ENCODE measurements around the gene SMIM7.
"Not testable (repeated sequence)": the region's sequence is repeated elsewhere in the genome, so short reads cannot be mapped to it uniquely, and the experiment has no call there.

Gene SMIM7

DNA sequence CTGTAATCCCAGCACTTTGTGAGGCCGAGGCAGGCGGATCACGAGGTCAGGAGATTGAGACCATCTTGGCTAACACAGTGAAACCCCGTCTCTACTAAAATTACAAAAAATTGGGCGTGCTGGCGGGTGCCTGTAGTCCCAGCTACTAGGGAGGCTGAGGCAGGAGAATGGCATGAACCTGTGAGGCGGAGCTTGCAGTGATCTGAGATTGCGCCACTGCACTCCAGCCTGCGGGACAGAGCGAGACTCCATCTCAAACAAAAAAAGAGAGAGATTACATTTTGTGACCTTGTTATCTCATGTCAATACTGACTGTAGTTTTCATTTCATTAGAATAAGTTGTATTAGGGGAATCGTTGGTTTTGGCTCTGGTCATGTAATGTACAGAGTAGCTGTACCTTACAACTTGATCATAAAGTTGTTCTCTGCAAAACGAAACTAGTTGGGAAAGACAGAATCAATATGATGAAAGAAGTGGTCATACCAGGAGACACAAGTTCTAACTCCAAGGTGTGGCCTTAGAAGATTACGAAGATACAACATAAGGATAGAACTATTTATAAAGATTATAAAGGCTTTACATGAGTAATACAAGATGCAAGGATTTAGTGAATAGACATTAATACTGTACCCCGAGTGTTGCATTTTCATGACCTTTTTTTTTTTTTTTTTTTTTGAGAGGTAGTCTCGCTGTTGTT, 16.3 kb upstream of the SMIM7 start:
- DNase-seq = no peak
- Histone ChIP-seq H3K27me3 (replicated peaks; ENCODE audit: insufficient read depth, low read length) (no peaks in the 10 kb centered on the region), H3K27ac (ENCODE audit: low read length) (no peak overlapping the region), H3K36me3 (replicated peaks; ENCODE audit: insufficient read depth, low read length) (no peaks in the 10 kb centered on the region), H4K20me1 (ENCODE audit: insufficient read depth, low read length) (no peaks in the 10 kb centered on the region), H3K4me3 (ENCODE audit: low read length) (no peak overlapping the region), H3K4me2 (ENCODE audit: low read depth, low read length) (no peak overlapping the region), H2AFZ (ENCODE audit: low read length) (no peak overlapping the region), H3K9ac (ENCODE audit: low read length) (no peak overlapping the region), H3F3A (ENCODE audit: insufficient read depth, low read length) (no peaks in the 10 kb centered on the region), H3K4me1 (ENCODE audit: low read length) (no peaks in the 10 kb centered on the region), H3K9me2 (replicated peaks; ENCODE audit: insufficient read depth, low read length) (no peaks in the 10 kb centered on the region), H3K9me3 (replicated peaks; ENCODE audit: insufficient read depth, low read length) (no peaks in the 10 kb centered on the region), H3K79me2 (ENCODE audit: low read length) (peaks cover 12% of the 10 kb centered on the region; the same call in 1 of the 2 replicates)
- TF ChIP-seq EZH2 (optimal IDR thresholded peaks at IDR 0.05; ENCODE audit: low read depth, low read length) = no peak
- TF ChIP-seq EZH2phosphoT487 (IDR thresholded peaks at IDR 0.05; ENCODE audit: low read length) = no peak
- TF ChIP-seq, protein P1, sequence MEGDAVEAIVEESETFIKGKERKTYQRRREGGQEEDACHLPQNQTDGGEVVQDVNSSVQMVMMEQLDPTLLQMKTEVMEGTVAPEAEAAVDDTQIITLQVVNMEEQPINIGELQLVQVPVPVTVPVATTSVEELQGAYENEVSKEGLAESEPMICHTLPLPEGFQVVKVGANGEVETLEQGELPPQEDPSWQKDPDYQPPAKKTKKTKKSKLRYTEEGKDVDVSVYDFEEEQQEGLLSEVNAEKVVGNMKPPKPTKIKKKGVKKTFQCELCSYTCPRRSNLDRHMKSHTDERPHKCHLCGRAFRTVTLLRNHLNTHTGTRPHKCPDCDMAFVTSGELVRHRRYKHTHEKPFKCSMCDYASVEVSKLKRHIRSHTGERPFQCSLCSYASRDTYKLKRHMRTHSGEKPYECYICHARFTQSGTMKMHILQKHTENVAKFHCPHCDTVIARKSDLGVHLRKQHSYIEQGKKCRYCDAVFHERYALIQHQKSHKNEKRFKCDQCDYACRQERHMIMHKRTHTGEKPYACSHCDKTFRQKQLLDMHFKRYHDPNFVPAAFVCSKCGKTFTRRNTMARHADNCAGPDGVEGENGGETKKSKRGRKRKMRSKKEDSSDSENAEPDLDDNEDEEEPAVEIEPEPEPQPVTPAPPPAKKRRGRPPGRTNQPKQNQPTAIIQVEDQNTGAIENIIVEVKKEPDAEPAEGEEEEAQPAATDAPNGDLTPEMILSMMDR (IDR thresholded peaks at IDR 0.05; ENCODE audit: low read length) = no peak

DNA sequence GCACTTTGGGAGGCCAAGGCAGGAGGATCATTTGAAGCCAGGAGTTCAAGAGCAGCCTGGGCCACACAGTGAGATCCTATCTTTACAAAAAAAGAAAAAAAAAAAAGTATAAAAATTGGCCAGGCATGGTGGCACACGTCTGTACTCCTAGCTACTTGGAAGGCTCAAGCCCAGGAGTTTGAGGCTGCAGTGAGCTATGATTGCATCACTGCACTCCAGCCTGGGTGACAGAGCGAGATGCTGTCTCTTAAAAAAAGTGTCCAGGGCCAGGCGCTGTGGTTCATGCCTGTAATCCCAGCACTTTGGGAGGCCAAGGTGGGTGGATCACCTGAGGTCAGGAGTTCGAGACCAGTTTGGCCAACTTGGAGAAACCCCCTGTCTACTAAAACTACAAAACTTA, 13.9 kb upstream of the SMIM7 start:
- H3K4me3 ChIP-seq (ENCODE audit: low read length); H4K20me1 ChIP-seq (ENCODE audit: insufficient read depth, low read length); H3K9ac ChIP-seq (ENCODE audit: low read length); H3K9me3 ChIP-seq (replicated peaks; ENCODE audit: insufficient read depth, low read length); H2AFZ ChIP-seq (ENCODE audit: low read length); H3K36me3 ChIP-seq (replicated peaks; ENCODE audit: insufficient read depth, low read length); H3K27ac ChIP-seq (ENCODE audit: low read length); H3K4me2 ChIP-seq (ENCODE audit: low read depth, low read length); H3K9me2 ChIP-seq (replicated peaks; ENCODE audit: insufficient read depth, low read length); DNase-seq; H3K4me1 ChIP-seq (ENCODE audit: low read length); H3K27me3 ChIP-seq (replicated peaks; ENCODE audit: insufficient read depth, low read length); H3F3A ChIP-seq (ENCODE audit: insufficient read depth, low read length): not testable (repeated sequence)
- H3K79me2 ChIP-seq (ENCODE audit: low read length) = peaks cover 16% of the 10 kb centered on the region; the same call in 1 of the 2 replicates

DNA sequence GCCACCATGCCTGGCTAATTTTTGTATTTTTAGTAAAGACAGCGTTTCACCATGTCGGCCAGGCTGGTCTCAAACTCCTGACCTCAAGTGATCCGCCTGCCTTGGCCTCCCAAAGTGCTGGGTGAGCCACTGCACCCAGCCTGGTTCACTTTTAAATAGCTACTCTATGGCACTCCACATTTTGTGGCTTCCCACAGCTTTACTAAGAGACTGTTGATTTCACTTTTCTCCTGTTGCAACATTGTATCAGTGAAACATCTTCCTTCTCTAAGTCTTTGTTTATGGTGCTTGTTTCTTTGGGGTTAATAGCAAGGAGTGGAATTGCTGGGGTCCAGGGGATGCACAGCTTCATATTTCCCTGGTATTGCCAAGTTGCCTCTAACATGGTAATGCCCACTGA, 13.3 kb upstream of the SMIM7 start:
- Histone ChIP-seq H3K4me3 (ENCODE audit: low read length) (no peak overlapping the region), H2AFZ (ENCODE audit: low read length) (no peak overlapping the region), H3K9me2 (replicated peaks; ENCODE audit: insufficient read depth, low read length) (no peaks in the 10 kb centered on the region), H3K4me1 (ENCODE audit: low read length) (no peaks in the 10 kb centered on the region), H3K9me3 (replicated peaks; ENCODE audit: insufficient read depth, low read length) (no peaks in the 10 kb centered on the region), H3K9ac (ENCODE audit: low read length) (no peak overlapping the region), H3F3A (ENCODE audit: insufficient read depth, low read length) (no peaks in the 10 kb centered on the region), H3K79me2 (ENCODE audit: low read length) (peaks cover 16% of the 10 kb centered on the region; the same call in 1 of the 2 replicates), H3K27me3 (replicated peaks; ENCODE audit: insufficient read depth, low read length) (no peaks in the 10 kb centered on the region), H3K27ac (ENCODE audit: low read length) (no peak overlapping the region), H3K36me3 (replicated peaks; ENCODE audit: insufficient read depth, low read length) (no peaks in the 10 kb centered on the region), H4K20me1 (ENCODE audit: insufficient read depth, low read length) (no peaks in the 10 kb centered on the region), H3K4me2 (ENCODE audit: low read depth, low read length) (no peak overlapping the region)
- TF ChIP-seq EZH2phosphoT487 (IDR thresholded peaks at IDR 0.05; ENCODE audit: low read length) = no peak
- TF ChIP-seq, protein P1 (IDR thresholded peaks at IDR 0.05; ENCODE audit: low read length) = no peak
- no peak for TF ChIP-seq EZH2 (optimal IDR thresholded peaks at IDR 0.05; ENCODE audit: low read depth, low read length)
- no peak for DNase-seq

DNA sequence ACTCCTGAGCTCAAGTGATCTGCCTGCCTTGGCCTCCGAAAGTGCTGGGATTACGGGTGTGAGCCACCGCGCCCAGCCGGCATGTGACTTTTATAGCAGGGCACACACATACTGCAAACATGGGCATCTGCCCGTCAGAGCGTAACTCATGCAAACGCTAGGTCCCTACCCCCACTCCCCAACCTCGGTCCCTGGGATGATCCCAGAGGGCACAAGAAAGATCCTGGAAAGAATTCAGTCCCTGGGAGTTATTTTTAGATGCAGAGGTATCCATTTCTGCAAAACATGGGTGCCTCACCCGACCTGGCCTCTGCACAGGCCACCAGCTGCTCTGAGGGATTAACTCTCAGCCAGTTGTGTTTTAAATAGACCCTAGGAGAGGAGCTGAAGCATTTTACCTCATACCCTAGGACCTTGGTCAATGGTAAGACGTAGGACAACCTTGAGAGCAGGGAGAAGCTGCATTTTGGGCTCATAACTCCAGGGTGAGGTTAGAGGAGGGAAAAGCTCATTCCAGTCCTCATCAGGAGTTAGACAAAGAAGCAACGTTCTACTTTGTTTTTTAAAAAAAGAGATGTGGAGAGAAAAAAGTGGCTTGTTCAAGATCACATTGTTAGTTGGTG, 11.8 kb upstream of the SMIM7 start:
- Histone ChIP-seq H3K4me1 (ENCODE audit: low read length) (no peaks in the 10 kb centered on the region), H4K20me1 (ENCODE audit: insufficient read depth, low read length) (no peaks in the 10 kb centered on the region), H3K79me2 (ENCODE audit: low read length) (peaks cover 20% of the 10 kb centered on the region; the same call in 1 of the 2 replicates), H3K36me3 (replicated peaks; ENCODE audit: insufficient read depth, low read length) (no peaks in the 10 kb centered on the region), H3K4me2 (ENCODE audit: low read depth, low read length) (no peak overlapping the region), H3K9ac (ENCODE audit: low read length) (no peak overlapping the region), H3K4me3 (ENCODE audit: low read length) (no peak overlapping the region), H3K27me3 (replicated peaks; ENCODE audit: insufficient read depth, low read length) (no peaks in the 10 kb centered on the region), H3K27ac (ENCODE audit: low read length) (no peak overlapping the region), H3K9me3 (replicated peaks; ENCODE audit: insufficient read depth, low read length) (no peaks in the 10 kb centered on the region), H2AFZ (ENCODE audit: low read length) (no peak overlapping the region), H3K9me2 (replicated peaks; ENCODE audit: insufficient read depth, low read length) (no peaks in the 10 kb centered on the region), H3F3A (ENCODE audit: insufficient read depth, low read length) (no peaks in the 10 kb centered on the region)
- TF ChIP-seq EZH2phosphoT487 (IDR thresholded peaks at IDR 0.05; ENCODE audit: low read length) (no peak), EZH2 (optimal IDR thresholded peaks at IDR 0.05; ENCODE audit: low read depth, low read length) (no peak)
- TF ChIP-seq, protein P1 (IDR thresholded peaks at IDR 0.05; ENCODE audit: low read length) = no peak
- no peak for DNase-seq
